Karpas-422 (cell line): Measurements from ENCODE around the gene TMEM235. TPM values are rescaled to one million over a fixed set of nuclear protein-coding genes. Genes with fewer than 3 reads are reported as not detected.
A peak's percentile ranks its signal among the peaks of the same experiment; 100 is the strongest.

Source experiments
- DNase-seq: peaks from one replicate; pipeline ENCODE4 v3.0.0-alpha.2; 2015
- H2AFZ ChIP-seq: fragments of 200-600 bp; sonication (generic); 2 replicates; pipeline ENCODE4 v1.6.1; 2014; ENCODE audit warnings: antibody characterized with exemption, low read length, mixed read lengths
- H3K27ac ChIP-seq: fragments of 200-600 bp; sonication (generic); 2 replicates; pipeline ENCODE4 v1.5.1; 2014; ENCODE audit warnings: mild to moderate bottlenecking, low read length, moderate library complexity
- H3K27me3 ChIP-seq: fragments of 200-600 bp; sonication (generic); 2 replicates; pipeline ENCODE4 v1.6.1; 2014; ENCODE audit warnings: low read length, mixed read lengths
- H3K36me3 ChIP-seq: fragments of 200-600 bp; sonication (generic); 2 replicates; pipeline ENCODE4 v1.6.1; 2014; ENCODE audit warnings: low read length, mixed read lengths; ENCODE audit not compliant: insufficient read depth
- H3K4me1 ChIP-seq: fragments of 200-600 bp; sonication (generic); 2 replicates; pipeline ENCODE4 v1.6.1; 2014; ENCODE audit warnings: mild to moderate bottlenecking, low read length, mixed read lengths
- H3K4me2 ChIP-seq: fragments of 200-600 bp; sonication (generic); 2 replicates; pipeline ENCODE4 v1.6.1; 2014; ENCODE audit warnings: low read length, low read depth, mild to moderate bottlenecking; ENCODE audit not compliant: poor library complexity, severe bottlenecking
- H3K4me3 ChIP-seq: fragments of 200-600 bp; sonication (generic); 2 replicates; pipeline ENCODE4 v1.5.1; 2014; ENCODE audit warnings: mild to moderate bottlenecking, antibody characterized with exemption, low read length, mixed read lengths
- H3K79me2 ChIP-seq: fragments of 200-600 bp; sonication (generic); 2 replicates; pipeline ENCODE4 v1.6.1; 2014; ENCODE audit warnings: mild to moderate bottlenecking, low read length, mixed read lengths
- H3K9ac ChIP-seq: fragments of 200-600 bp; sonication (generic); 2 replicates; pipeline ENCODE4 v1.6.0; 2014; ENCODE audit warnings: low read length
- H3K9me2 ChIP-seq: fragments of 200-600 bp; sonication (generic), shearing (Covaris generic); replicated peaks from 2 replicates; pipeline ENCODE4 v1.6.0; 2014; ENCODE audit warnings: mild to moderate bottlenecking, low read length, moderate library complexity; ENCODE audit not compliant: insufficient read depth
- H3K9me3 ChIP-seq: fragments of 300-700, 200-600 bp; sonication (generic); 2 replicates; pipeline ENCODE4 v1.6.1; 2014; ENCODE audit warnings: low read length, mixed read lengths
- H4K20me1 ChIP-seq: fragments of 200-600 bp; sonication (generic); 2 replicates; pipeline ENCODE4 v1.6.1; 2014; ENCODE audit warnings: mild to moderate bottlenecking, antibody characterized with exemption, low read length, low read depth; ENCODE audit not compliant: insufficient read depth
- total RNA-seq: library from RNA; depleted of rRNA; stranded (reverse); fragments of >200 nt; shearing (Covaris generic); gene quantifications from 2 replicates; pipeline ENCODE4 v1.2.3, GENCODE V29; 2014; ENCODE audit warnings: low replicate concordance

The TMEM235 gene
- total RNA-seq, 1 experiment from 2014 or later = not detected

- DNase-seq = peak; percentile 83
- H3K4me1 ChIP-seq = peaks cover 18% of the 10 kb centered on the region
- H3K27me3 ChIP-seq = no peaks in the 10 kb centered on the region
- no peaks in the 10 kb centered on the region for H3K79me2 ChIP-seq
- H4K20me1 ChIP-seq = no peaks in the 10 kb centered on the region
- no peaks in the 10 kb centered on the region for H3K36me3 ChIP-seq
- no peak overlapping the region for H3K4me2 ChIP-seq
- H3K9me2 ChIP-seq = no peaks in the 10 kb centered on the region
- no peak overlapping the region for H3K9ac ChIP-seq
- no peaks in the 10 kb centered on the region for H3K9me3 ChIP-seq
- H3K4me3 ChIP-seq = no peak overlapping the region
- H2AFZ ChIP-seq = no peak overlapping the region
- no peak overlapping the region for H3K27ac ChIP-seq
Measured at GRCh38 chr17:78239489-78239931, 8.1 kb downstream of the TMEM235 start.

GRCh38 chr17:78240012-78240655 lies 8.7 kb downstream of the TMEM235 start:
- Histone ChIP-seq H3K79me2 (no peaks in the 10 kb centered on the region), H3K4me1 (peaks cover 18% of the 10 kb centered on the region), H3K9me3 (no peaks in the 10 kb centered on the region), H2AFZ (no peak overlapping the region), H4K20me1 (no peaks in the 10 kb centered on the region), H3K9me2 (no peaks in the 10 kb centered on the region), H3K4me3 (no peak overlapping the region), H3K9ac (no peak overlapping the region), H3K36me3 (no peaks in the 10 kb centered on the region), H3K27me3 (no peaks in the 10 kb centered on the region), H3K27ac (no peak overlapping the region), H3K4me2 (no peak overlapping the region)
- DNase-seq = no peak

- no peak for DNase-seq
- Histone ChIP-seq H3K36me3 (no peaks in the 10 kb centered on the region), H3K9me2 (no peaks in the 10 kb centered on the region), H3K4me3 (no peak overlapping the region), H4K20me1 (no peaks in the 10 kb centered on the region), H3K27me3 (no peaks in the 10 kb centered on the region), H3K9me3 (no peaks in the 10 kb centered on the region), H3K9ac (no peak overlapping the region), H3K4me2 (no peak overlapping the region), H3K27ac (no peak overlapping the region), H3K4me1 (peaks cover 18% of the 10 kb centered on the region), H2AFZ (peak overlapping the region; percentile 59; the same call in 1 of the 2 replicates), H3K79me2 (no peaks in the 10 kb centered on the region)
Measured at GRCh38 chr17:78240839-78241238, 9.4 kb downstream of the TMEM235 start.

GRCh38 chr17:78241277-78242023 lies 10.0 kb downstream of the TMEM235 start:
- Histone ChIP-seq H3K79me2 (no peaks in the 10 kb centered on the region), H3K9me3 (no peaks in the 10 kb centered on the region), H3K4me2 (peak overlapping the region; percentile 5), H3K4me3 (no peak overlapping the region), H3K9me2 (no peaks in the 10 kb centered on the region), H3K36me3 (no peaks in the 10 kb centered on the region), H3K9ac (0 out of 2 replicates have a peak overlapping the region, but pooled peaks have one; percentile 4), H2AFZ (peak overlapping the region; percentile 59; the same call in 1 of the 2 replicates), H3K27me3 (no peaks in the 10 kb centered on the region), H3K27ac (peak overlapping the region; percentile 23; the same call in 1 of the 2 replicates), H3K4me1 (peaks cover 18% of the 10 kb centered on the region), H4K20me1 (no peaks in the 10 kb centered on the region)
- DNase-seq = peak; percentile 94

GRCh38 chr17:78242024-78242742 lies 10.8 kb downstream of the TMEM235 start:
- Histone ChIP-seq H2AFZ (peak overlapping the region; percentile 57; the same call in 1 of the 2 replicates), H3K9me3 (no peaks in the 10 kb centered on the region), H3K4me1 (peaks cover 18% of the 10 kb centered on the region), H4K20me1 (no peaks in the 10 kb centered on the region), H3K4me3 (no peak overlapping the region), H3K79me2 (no peaks in the 10 kb centered on the region), H3K36me3 (no peaks in the 10 kb centered on the region), H3K27me3 (no peaks in the 10 kb centered on the region), H3K9me2 (no peaks in the 10 kb centered on the region), H3K9ac (0 out of 2 replicates have a peak overlapping the region, but pooled peaks have one; percentile 4), H3K27ac (peak overlapping the region; percentile 23; the same call in 1 of the 2 replicates), H3K4me2 (peak overlapping the region; percentile 5)
- DNase-seq = no peak

- Histone ChIP-seq H4K20me1 (no peaks in the 10 kb centered on the region), H2AFZ (no peak overlapping the region)
Measured at GRCh38 chr17:78247304-78247703, 15.9 kb downstream of the TMEM235 start.

GRCh38 chr17:78248051-78248914 lies 16.9 kb downstream of the TMEM235 start:
- Histone ChIP-seq H3K27me3 (no peaks in the 10 kb centered on the region), H2AFZ (no peak overlapping the region), H3K9ac (no peak overlapping the region), H3K27ac (no peak overlapping the region), H3K79me2 (no peaks in the 10 kb centered on the region), H3K4me2 (no peak overlapping the region), H3K9me3 (no peaks in the 10 kb centered on the region), H3K4me3 (no peak overlapping the region), H4K20me1 (no peaks in the 10 kb centered on the region), H3K9me2 (no peaks in the 10 kb centered on the region), H3K4me1 (peaks cover 25% of the 10 kb centered on the region), H3K36me3 (no peaks in the 10 kb centered on the region)
- DNase-seq = no peak

More at GRCh38 chr17:78247304-78247703, 15.9 kb downstream of the TMEM235 start:
- no peaks in the 10 kb centered on the region for H3K36me3 ChIP-seq
- H3K27me3 ChIP-seq = no peaks in the 10 kb centered on the region
- no peak overlapping the region for H3K4me2 ChIP-seq
- H3K4me3 ChIP-seq = no peak overlapping the region
- no peaks in the 10 kb centered on the region for H3K9me2 ChIP-seq
- H3K79me2 ChIP-seq = no peaks in the 10 kb centered on the region
- no peak for DNase-seq
- no peaks in the 10 kb centered on the region for H3K9me3 ChIP-seq
- peaks cover 20% of the 10 kb centered on the region for H3K4me1 ChIP-seq
- H3K9ac ChIP-seq = no peak overlapping the region
- no peak overlapping the region for H3K27ac ChIP-seq
